HUDEP-2 (cell line): ENCODE results near the gene TGFBR3.

ENCODE experiments used
- DNase-seq, 76 experiments: peaks; one replicate each; lab custom pipeline; 2025; ENCODE audit not compliant: unreplicated experiment in 76 of 76; lab: John Stamatoyannopoulos, UW

The TGFBR3 gene

GRCh38 chr1:91742848-91743292 lies 143.1 kb downstream of the TGFBR3 start:
- no peak for DNase-seq

DNA sequence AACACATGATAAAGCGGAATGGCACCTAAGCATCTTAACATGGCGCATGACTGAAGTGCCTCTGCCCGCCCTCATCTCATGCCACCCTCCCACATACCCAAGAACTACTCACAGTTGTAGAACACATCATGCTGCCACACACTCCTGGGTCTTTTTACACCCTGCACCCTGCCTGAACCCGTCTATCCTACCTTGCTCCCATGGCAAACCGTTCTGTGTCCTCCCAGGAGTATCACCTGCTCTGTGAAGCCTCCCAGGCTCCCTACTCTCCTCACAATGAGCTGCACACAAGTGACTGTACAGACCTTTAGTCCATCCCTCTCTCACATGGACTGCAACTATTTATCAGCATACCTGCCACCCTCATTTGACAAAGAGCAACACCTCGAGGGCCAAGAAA lies 144.0 kb downstream of the TGFBR3 start:
- no peak for DNase-seq

DNA sequence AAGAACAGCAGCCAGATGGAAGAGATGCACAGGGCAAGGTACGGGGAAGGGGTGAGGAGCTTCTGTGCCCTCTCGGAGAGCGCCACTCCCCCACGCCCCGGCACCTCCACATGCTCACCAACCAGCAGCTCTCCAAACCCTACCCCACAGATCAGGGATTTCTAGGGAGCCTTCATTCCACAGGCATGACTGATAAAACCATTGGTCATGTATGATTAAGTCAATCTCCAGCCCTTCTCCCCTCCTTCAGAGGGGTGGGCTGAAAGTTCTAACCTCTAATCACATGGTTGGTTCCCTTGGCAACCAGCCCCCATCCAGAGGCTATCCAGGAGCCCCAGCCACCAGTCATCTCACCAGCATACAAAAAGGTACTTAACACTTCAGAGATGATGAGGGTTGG lies 144.7 kb downstream of the TGFBR3 start:
- no peak for DNase-seq

DNA sequence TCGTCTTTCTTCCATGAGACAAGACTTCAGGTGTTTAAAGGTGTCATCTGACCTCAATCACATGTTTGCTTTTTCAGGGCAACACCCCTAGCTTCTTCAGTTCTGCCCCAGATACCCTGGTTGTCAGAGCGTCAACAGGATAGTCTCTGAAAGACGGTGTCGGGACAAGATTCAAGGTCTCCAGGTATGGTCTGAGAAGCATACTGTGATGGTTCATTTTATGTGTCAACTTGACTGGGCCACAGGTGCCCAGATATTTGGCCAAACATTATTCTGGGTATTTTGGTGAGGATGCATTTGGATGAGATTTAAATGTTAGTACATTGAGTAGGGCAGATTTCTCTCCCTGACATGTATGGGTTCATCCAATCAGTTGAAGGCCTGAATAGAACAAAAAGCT lies 148.3 kb downstream of the TGFBR3 start:
- no peak for DNase-seq

DNA sequence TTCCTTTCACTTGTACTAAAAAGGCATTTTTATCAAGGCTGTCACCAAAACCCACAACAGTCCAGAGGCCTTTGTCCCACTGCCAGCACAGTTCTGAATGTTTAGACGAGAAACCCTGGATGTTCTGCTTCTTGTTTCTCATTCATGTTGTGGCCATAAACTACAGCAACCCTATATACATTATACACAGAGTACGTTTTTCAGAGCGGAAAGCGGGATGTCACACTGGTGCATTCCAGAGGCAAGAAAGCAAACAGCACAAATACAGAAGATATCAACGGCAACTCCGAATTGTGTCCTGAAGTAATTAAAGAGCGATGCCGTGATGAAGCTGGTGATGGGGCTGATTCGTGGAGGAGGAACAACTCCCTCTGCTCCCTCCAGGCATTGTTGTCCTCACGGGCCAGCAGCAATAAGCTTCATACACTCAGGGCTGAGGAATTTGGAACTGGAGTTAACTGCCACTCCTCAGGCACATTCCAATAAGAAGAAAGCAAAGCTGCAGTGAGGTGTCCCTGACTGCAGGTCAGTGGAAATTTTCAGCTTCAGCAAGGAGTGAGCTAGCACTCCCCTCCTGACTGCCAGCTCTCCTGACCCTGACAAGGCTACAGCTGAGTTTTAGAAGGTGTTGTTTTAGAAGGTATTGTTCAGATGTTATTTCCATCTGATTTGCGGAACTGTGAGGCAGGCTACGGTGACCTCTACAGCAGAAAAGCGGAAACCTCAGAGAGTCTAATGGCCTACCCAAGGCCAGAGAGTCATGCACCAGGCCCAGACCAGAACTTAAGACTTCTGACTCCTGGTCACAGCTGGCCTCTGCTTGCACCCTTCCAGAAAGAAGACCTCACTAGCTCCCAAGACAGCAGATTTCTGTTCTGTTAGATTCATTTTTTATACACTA lies 149.0 kb downstream of the TGFBR3 start:
- no peak for DNase-seq

DNA sequence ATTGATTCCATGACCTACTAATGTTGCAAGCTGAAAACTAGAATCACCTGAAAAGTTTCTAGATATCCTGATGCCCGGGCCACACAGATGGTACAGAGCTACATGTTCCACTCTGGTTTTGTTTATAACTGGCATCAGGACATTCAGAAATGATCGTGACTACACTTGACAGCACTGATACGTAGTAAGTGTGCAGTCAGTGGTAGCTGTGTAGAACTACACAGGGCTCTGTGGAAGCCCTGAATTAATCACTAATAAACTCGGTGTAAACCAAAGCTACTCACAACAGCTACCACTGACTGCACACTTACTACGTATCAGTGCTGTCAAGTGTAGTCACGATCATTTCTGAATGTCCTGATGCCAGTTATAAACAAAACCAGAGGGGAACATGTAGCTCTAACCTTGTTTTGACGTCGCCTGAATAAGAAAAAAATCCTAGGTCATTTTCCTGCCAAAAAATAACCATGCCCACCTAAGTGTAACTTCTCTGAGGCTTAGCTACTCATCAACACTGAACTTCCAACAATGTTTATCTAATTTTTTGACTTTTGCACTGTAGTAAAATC lies 149.7 kb downstream of the TGFBR3 start:
- DNase-seq, result no peak

DNA sequence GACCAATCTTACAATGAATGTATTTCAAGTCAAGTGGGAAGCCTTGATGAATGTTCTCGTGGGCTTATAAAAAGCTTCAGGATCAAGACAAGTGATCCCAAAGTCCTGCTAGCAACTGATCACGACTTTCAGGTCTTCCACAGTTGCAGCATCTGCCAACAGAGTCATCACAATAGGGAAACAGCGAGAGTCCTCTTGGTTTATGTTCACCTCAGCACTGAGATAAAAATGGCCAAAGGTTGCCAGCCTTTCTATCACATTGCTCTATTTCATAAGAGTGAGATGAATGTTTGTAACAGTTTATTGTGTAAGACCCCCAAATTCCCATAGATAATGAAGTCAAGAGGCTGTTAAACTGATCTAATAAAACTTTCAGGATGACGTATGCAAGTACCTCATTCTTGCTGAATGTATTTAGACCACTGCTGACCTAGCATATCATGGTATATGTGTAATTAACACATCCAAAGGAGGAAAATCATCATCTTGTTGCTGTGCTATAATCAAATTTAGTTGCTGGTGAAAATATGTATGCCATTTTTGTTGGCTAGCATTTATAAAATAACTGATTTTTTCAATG lies 150.6 kb downstream of the TGFBR3 start:
- DNase-seq, result no peak

DNA sequence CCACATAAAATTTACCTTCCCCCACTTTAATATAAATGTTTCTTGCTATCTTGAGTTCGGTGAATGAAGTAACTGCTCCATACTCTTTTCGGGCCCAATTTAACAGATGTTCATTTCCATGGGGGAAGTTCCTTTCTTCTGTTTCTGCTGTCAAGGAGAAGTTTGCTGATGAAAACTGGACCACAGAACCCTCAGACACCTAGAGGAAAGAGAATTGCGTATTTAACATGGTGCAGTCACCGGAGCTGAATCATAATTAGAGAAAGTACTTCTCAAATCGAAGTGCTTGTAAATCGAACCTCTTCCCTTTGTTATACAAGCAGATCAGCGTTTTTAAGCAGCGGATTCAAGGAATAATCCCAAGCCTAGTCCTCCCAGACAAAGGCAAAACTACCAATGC lies 151.2 kb downstream of the TGFBR3 start:
- no peak for DNase-seq

DNA sequence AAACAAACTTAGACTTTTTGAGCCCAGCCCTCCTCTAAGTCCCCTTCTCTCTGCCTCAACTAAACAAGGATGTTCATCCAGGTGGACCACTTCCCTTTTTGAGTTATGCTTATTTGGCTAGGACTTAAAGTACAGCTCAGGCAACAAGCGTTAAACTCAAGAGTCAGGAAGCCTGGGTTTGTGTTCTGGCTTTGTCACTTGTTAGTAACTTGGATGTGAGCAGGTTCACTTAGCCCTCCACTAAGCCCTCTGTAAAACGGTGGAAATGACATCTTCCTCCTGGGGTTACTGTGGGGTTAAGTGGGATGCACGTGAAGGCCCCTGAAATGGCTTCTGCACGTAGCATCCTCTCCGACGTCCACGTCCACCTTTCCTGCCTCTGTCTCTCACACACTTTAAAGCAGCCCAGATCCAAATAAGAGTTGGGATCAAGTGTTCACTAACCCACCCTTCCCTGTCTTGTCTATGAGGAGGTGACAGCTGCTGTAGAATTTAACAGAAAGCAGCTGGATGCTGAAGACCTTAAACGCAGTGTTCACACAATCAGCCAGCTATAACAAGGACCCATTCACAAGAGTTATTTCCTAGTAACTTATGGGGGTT lies 152.7 kb downstream of the TGFBR3 start:
- no peak for DNase-seq

- DNase-seq, result no peak
Measured at GRCh38 chr1:91732291-91733107, 153.5 kb downstream of the TGFBR3 start.

DNA sequence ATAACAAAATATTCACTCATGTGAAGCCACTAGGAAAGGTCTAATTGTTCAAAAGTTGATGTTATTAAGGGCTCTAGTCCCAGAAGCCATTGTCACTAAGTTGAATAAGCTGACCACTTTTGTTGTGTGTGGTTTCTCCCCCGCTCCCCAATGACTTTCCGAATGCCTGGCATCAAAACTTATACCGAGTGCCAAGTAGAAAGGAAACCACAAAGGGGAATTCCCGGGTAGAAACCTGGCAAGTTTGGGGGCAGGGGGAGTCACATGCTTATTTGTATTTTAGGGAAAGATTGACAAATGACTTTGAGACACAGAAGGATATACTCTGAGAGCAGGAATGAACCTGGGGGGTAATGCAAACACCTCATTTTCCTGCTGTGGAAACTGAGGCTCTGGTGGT lies 154.1 kb downstream of the TGFBR3 start:
- DNase-seq, result no peak

DNA sequence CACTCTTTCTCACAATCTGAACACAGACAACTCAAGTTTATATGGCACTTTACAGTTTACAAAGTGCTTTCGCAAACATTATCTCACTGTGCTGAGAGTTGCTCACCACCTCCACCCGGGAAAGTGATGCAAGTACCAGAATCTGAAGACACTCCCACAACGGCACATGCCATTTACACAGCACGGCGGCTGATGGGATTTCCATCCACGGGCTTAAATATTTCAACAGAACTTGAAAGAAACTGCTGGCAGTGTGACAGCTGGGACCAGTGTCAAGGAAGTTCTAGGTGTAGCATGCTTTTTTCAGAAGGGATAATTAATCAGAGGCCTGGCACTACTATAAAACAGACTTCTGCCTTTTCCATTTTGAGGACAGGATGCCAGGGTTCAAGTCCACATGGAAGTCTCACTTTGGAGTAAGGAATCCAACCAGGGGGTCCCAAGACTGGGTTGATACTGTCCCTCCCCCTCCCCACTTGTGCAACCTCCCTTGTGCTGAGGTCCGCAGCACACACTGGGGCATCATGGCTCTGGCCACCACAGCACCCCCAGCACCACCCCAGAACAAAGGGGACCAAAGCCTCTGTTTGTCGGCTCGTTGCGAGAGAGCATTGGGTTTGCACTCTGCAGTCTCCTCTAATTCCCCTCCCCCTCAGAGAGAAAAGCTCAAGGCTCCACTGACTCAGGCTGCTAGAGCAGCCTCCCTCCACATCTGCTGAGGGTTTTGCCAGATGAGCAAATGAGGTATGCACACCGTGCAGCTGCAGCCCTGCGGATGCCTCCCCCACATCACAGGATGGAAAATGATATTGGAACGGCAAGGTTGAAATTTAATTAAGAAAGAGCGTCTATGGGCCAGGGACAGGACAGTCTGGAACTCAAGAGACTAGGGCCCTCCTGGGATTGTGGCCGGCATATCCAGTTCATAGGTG lies 154.9 kb downstream of the TGFBR3 start:
- DNase-seq, result no peak

GRCh38 chr1:91729621-91730358 lies 156.2 kb downstream of the TGFBR3 start:
- DNase-seq, result no peak

- DNase-seq, result no peak
Measured at GRCh38 chr1:91727763-91728162, 158.2 kb downstream of the TGFBR3 start.

DNA sequence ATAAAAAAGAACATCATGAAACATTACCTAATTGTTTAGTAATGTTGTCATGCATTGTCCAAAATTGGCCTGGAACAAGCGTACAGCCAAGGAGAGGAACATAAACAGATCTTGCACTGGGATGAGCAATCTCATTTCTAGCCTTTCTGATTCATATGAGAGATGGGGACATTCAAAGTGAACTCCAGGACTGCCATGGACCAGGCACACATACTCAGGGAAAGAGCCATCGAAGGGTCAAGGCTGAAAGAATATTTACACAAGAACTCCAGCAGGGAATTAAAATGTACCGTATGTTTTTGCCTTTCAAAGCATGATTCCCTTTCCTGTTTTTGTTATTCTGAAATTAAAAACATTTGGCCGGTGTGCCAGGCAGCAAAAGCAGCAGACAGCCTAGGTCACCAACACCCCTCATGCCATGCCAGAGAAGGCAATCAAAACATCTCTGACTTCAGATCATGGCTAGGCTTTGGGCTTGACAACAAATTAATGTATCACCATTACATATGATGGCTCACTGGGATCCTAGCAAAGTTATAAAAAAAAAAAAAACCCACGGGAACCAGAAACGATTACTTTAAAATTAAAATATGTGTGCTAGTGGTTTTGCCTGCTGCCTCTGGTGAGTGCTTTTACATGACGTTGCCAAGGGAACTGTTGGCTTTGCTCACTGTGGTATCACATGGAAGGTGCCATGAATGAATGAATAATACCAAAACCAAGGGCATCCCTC lies 159.8 kb downstream of the TGFBR3 start:
- no peak for DNase-seq

- no peak for DNase-seq
Measured at GRCh38 chr1:91725618-91725988, 160.3 kb downstream of the TGFBR3 start.

GRCh38 chr1:91724644-91725043 lies 161.3 kb downstream of the TGFBR3 start:
- DNase-seq, result no peak

- DNase-seq, result no peak
Measured at GRCh38 chr1:91724231-91724630, 161.7 kb downstream of the TGFBR3 start.
